Inferior parietal cortex (tissue), 1 donor: ENCODE data around the gene WDR20.

Experiments
- DNase-seq: peaks from one replicate; pipeline ENCODE4 v3.0.0-alpha.2; 2016; ENCODE audit errors: extremely low spot score

WDR20 gene

DNA sequence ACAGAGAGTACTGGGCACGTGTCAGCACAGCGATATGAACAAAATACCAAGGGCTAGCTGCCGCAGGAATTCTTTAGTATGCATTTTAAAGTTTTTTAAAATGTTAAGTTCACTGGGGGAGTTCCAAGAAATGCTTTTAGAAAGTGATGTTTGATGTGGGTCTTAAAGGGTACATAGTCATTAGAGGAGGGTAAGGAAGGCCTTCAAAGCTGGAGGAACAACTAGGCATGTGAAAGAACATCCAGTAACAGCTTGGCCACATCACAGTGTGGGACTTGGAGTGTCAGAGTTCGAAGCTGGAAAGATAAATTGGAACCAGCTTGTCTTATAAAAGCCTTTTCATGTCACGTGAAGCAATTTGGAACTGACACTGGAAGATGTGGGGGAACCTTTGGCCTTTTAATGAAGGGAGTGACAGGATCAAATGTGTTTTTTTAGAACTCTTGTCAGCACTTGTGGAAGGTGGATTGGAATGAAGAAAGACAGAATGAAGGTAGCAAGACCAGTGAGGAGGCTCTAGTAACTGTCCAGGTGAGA lies 57.7 kb downstream of the WDR20 start:
- DNase-seq = no peak

- no peak for DNase-seq
Observed at GRCh38 chr14:102200690-102201352, 61.1 kb downstream of the WDR20 start.

GRCh38 chr14:102201353-102201738 lies 61.6 kb downstream of the WDR20 start:
- DNase-seq = no peak

GRCh38 chr14:102201776-102202175 lies 62.1 kb downstream of the WDR20 start:
- DNase-seq = no peak

DNA sequence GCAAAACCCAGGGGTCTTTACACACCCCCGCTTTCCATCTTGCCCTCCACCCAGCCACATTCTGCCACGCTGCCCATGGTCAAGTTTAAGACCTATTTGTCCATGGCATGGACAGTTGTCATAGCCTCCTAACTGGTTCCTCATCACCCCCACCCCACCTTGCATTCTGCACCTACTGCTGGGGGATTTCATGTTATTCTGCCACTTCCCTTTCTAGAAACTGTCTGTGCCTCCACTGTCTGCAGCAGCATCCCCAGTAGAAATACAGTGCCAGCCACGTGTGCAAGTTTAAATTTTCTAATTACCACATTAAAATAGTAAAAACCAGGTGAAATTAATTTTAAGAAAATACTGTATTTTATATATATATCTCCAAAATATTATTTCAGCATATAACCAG lies 63.2 kb downstream of the WDR20 start:
- DNase-seq = no peak

DNA sequence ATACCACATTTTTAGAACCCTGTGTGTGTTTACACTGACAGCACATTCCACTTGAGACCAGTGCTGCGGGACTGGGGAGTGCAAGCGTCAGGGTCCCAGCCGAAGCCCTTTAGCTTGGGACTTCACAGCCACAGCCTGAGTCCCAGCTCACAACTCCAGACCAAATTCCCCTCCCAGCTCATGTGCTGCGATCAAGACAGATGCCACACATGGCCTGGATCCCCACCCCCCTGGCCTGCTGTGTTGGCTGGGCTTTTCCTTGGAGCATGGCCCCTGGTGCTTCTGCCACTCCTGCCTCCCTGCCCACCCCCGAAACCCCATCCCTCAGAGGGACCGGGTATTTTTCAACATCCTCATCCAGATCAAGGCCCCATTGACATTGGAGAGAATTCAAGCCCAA lies 63.7 kb downstream of the WDR20 start:
- DNase-seq = no peak

GRCh38 chr14:102205560-102205959 lies 65.9 kb downstream of the WDR20 start:
- DNase-seq = no peak

DNA sequence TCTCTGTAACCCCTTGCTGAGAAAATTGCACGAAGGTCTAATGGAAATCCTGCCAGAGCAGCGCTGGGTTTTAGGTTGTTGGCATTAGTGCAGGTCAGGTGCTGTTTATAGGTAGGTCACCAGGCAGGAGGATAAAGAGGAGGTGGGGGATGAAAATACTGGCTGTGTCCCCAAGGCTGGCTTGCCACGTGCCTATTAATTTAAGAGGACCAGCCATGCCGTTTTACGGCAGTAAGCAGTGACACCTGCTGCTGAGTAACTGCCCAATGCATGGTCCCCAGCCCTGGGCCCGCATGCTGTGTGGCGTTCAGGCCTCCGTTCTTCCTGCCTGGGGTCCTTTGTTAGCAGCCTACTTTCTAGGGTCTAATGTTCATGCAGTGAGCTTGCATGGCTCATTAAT lies 67.2 kb downstream of the WDR20 start:
- no peak for DNase-seq

- no peak for DNase-seq
Observed at GRCh38 chr14:102207831-102208365, 68.2 kb downstream of the WDR20 start.

DNA sequence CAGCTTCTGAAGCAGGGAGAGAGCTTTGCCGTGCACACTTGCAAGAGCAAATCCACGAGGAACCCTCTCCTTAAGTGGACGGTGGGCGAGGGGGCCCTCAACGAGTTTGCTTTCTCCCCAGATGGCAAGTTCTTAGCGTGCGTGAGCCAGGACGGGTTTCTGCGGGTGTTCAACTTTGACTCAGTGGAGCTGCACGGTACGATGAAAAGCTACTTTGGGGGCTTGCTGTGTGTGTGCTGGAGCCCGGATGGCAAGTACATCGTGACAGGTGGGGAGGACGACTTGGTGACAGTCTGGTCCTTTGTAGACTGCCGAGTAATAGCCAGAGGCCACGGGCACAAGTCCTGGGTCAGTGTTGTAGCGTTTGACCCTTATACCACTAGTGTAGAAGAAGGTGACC lies 69.0 kb downstream of the WDR20 start:
- DNase-seq = no peak

- no peak for DNase-seq
Observed at GRCh38 chr14:102209224-102209966, 69.7 kb downstream of the WDR20 start.

DNA sequence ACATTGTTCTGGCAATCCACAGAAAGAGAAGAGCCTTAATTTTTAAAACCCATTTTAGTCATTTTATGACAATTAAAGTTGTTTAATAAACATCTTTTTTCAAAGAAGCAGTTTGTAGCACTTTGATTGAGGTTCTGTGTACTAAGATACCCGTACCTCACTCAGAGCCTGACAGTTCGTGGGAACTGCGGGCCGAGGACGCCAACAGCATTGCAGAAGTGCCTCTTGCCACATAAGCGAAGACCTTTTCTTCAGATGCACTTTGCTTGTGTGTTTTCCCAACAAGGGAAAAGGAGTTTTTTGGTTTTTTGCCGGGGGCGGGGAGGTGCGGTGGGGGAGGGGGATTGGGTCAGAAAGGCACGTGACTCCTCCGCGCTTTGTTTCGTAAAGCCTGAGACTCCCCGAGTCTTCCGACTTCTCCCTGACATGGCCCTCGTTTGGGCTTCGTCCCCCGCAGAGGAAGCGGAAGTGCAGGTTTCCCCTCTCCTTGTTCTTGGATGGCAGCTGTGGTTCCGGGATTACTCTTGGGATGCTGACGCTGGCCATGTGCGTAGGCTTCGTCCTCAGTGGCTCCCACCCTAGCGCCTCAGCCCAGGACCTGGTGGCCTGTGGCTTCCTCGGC lies 70.8 kb downstream of the WDR20 start:
- no peak for DNase-seq

DNA sequence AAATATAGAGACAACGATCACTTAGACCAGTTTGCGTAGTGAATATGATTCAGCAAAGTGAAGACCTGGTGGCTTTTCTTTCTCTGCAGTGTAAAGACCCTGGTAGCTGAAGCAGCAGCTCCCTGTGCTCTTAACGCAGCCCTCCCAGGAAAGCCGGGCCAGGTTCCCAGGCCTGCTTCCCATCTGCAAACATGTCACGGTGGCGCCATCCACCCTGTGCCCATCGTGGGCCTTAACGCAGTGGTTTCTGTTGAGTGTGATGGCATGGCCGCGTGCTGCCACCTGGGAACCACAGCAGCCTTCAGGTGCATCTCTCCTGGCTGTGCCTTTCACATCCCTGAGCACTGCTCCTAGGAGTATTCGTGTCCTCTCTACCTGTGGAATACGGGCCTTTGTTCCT lies 71.5 kb downstream of the WDR20 start:
- no peak for DNase-seq

DNA sequence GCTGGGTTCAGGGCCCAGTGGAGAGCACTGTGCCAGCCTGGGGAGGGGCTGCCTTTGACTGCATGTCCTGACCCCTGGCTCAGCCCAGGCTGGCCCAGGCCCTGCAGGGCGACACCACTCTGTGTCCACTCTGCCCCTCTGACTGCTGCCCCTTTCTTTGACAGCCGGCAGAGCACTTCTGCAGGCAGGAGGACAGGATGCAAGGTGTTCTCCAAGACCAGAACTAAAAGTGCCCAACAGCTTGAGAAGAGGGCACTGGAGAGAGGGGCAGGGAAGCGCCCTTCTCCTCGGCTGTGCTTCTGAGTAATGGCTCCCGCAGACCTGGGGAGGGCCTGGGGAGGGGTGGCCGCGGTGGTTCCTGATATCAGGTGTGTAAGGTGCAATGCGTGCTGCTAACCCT lies 72.7 kb downstream of the WDR20 start:
- no peak for DNase-seq

GRCh38 chr14:102212845-102213244 lies 73.1 kb downstream of the WDR20 start:
- DNase-seq = no peak

- DNase-seq = no peak
Observed at GRCh38 chr14:102213470-102213869, 73.8 kb downstream of the WDR20 start.

GRCh38 chr14:102213984-102214658 lies 74.4 kb downstream of the WDR20 start:
- DNase-seq = no peak

- DNase-seq = peak; percentile 77
Observed at GRCh38 chr14:102215071-102215470, 75.4 kb downstream of the WDR20 start.

DNA sequence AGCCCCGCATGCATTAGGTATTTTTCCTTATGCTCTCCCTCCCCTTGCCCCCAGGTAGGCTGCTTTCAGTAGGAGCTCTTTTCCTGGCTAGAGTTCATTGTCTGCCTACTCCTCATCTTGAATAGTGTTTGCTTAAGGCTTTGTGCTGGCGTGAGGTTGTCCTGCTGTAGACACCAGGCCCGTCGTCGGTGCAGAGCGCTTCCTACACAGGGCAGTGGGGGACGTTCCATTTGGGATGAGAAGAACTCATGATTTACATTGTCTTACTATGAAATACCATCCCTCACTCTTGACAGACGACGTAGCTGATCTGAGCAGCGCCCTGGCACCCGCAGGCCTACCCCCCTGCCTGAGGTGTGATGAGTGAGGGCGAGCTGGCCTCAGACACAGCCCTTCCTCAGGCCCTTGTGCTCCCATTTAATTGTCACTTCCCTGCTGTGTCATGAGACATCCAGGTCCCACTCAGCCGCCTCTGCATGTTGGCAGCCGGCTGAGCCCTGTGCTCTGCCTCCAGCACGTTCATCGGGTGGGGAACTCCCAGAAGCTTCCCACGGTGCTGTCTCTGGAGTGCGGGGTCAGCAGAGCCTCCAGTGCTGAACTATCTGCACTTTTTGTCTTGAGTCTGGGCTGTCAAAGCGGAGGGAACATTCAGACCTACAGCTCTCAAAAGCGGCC lies 76.0 kb downstream of the WDR20 start:
- no peak for DNase-seq

GRCh38 chr14:102217399-102217798 lies 77.7 kb downstream of the WDR20 start:
- DNase-seq = no peak

GRCh38 chr14:102217987-102218421 lies 78.3 kb downstream of the WDR20 start:
- DNase-seq = no peak
